Kidney (tissue), 14 donors: Measurements from ENCODE around the gene FLAD1. TPM values are rescaled to one million over a fixed set of nuclear protein-coding genes. Genes with fewer than 3 reads are reported as not detected.

Experiments used
- DNase-seq, 5 donors: peaks; one replicate each; pipeline ENCODE4 v3.0.0-alpha.2; 2013 to 2020
- FAIRE-seq: peaks from 2 replicates; lab custom pipeline; 2012; peaks lifted over from hg19 to GRCh38; lab: Jason Lieb, UNC
- H3K27ac ChIP-seq, 2 donors: one replicate each; pipeline ENCODE4 v1.7.0; 2013; ENCODE audit warnings: low read depth in 2 of 2, low read length in 2 of 2, inconsistent platforms in 1 of 2
- H3K27me3 ChIP-seq: one replicate; pipeline ENCODE4 v1.7.1; 2013; ENCODE audit warnings: low read length, inconsistent platforms; ENCODE audit not compliant: control insufficient read depth, insufficient read depth
- H3K36me3 ChIP-seq, 3 donors: one replicate each; pipeline versions ENCODE4 v1.7.0 to v1.7.1; 2013; ENCODE audit warnings: low read length in 3 of 3, control low read depth in 1 of 3, inconsistent platforms in 1 of 3; ENCODE audit not compliant: insufficient read depth in 3 of 3, control insufficient read depth in 2 of 3
- H3K4me1 ChIP-seq, 3 donors: one replicate each; pipeline versions ENCODE4 v1.7.0 to v1.7.1; 2013; ENCODE audit warnings: low read length in 3 of 3, inconsistent platforms in 1 of 3, low read depth in 1 of 3; ENCODE audit not compliant: control insufficient read depth in 2 of 3, insufficient read depth in 2 of 3
- H3K4me3 ChIP-seq, 3 donors: one replicate each; pipeline versions ENCODE4 v1.7.0 to v1.8.1; 2013; ENCODE audit warnings: low read length in 3 of 3, control low read depth in 1 of 3, inconsistent platforms in 1 of 3
- H3K9ac ChIP-seq, 3 donors: one replicate each; pipeline versions ENCODE4 v1.7.0 to v1.7.1; 2013; ENCODE audit warnings: low read length in 3 of 3, control low read depth in 1 of 3, inconsistent platforms in 1 of 3
- H3K9me3 ChIP-seq, 3 donors: one replicate each; pipeline versions ENCODE4 v1.7.0 to v1.7.1; 2013; ENCODE audit warnings: low read length in 3 of 3, control low read depth in 1 of 3, inconsistent platforms in 1 of 3; ENCODE audit not compliant: control insufficient read depth in 2 of 3, insufficient read depth in 1 of 3
- CTCF ChIP-seq: IDR thresholded peaks from 3 replicates; pipeline ENCODE4 v1.5.1; 2012; ENCODE audit warnings: mild to moderate bottlenecking, moderate library complexity, borderline replicate concordance; ENCODE audit not compliant: insufficient read depth; ENCODE audit errors: extremely low read depth
- intact Hi-C: fragments of 100-400 bp; cut with DNase I; formaldehyde crosslinking; loops from one replicate; pipeline ENCODE4 v1.11.1; 2022
- polyA plus RNA-seq: library from polyadenylated mRNA; stranded (reverse); fragments of 350-450 nt; fragmentation: Illumina TruSeq; extraction: RNeasy Lipid Tissue Mini Kit (QIAGEN cat#74804); gene quantifications from one replicate; pipeline ENCODE4 v1.2.3, GENCODE V29; 2014; ENCODE audit warnings: low read depth, low replicate concordance; ENCODE audit not compliant: insufficient read depth
- total RNA-seq: library from RNA; stranded (reverse); fragmentation: NEBNext Ultra II Directional; extraction: Animal tissue kit (Norgen Biotek cat#: 25700); gene quantifications from one replicate; pipeline ENCODE4 v1.2.1, GENCODE V29; 2021
- donor health status: control.
- donor health status: control.
- donor health status: control.
- donor health status: control.
- donor health status: control.
- donor health status: DM: yes; HTN: yes; CAD: no.
- donor health status: Normal renal cell carcinoma (clear cell type).

FLAD1 gene
- total and polyA plus RNA-seq, 2 donors from 2014 or later: 34.1 to 37.9 TPM

GRCh38 chr1:154948079-154948478, 35.1 kb upstream of the FLAD1 start:
- Histone ChIP-seq H3K27me3 (no peaks in the 10 kb centered on the region), H3K4me3 (no peak overlapping the region), H3K9me3 (no peaks in the 10 kb centered on the region), H3K4me1 (peaks cover 0 to 16% (median 5%) of the 10 kb centered on the region in 3 donors), H3K36me3 (peaks cover 0 to 14% (median 13%) of the 10 kb centered on the region in 3 donors), H3K27ac (no peak overlapping the region), H3K9ac (no peak overlapping the region)
- TF ChIP-seq CTCF: no peak
- FAIRE-seq (no peak), DNase-seq (no peak)
- intact Hi-C loops: no loop called here

- FAIRE-seq (no peak), DNase-seq (peak in 4 of 5 donors; percentile 37 to 69 (median 54))
- Histone ChIP-seq H3K36me3 (peaks cover 0 to 11% (median 6%) of the 10 kb centered on the region in 3 donors), H3K9me3 (no peaks in the 10 kb centered on the region), H3K9ac (no peak overlapping the region), H3K4me3 (no peak overlapping the region), H3K27ac (peak overlapping the region in 1 of 2 donors; percentile 14), H3K27me3 (no peaks in the 10 kb centered on the region), H3K4me1 (peaks cover 4 to 37% (median 19%) of the 10 kb centered on the region in 3 donors)
- intact Hi-C loops: no loop called here
- TF ChIP-seq CTCF: no peak
Measured at GRCh38 chr1:154951901-154952657, 31.1 kb upstream of the FLAD1 start.

GRCh38 chr1:154952664-154953063, 30.5 kb upstream of the FLAD1 start:
- intact Hi-C loops: no loop called here
- Histone ChIP-seq H3K9me3 (no peaks in the 10 kb centered on the region), H3K27ac (peak overlapping the region in 1 of 2 donors; percentile 14), H3K9ac (no peak overlapping the region), H3K4me3 (no peak overlapping the region), H3K36me3 (peaks cover 0 to 11% (median 6%) of the 10 kb centered on the region in 3 donors), H3K4me1 (peaks cover 4 to 37% (median 19%) of the 10 kb centered on the region in 3 donors), H3K27me3 (no peaks in the 10 kb centered on the region)
- no peak for TF ChIP-seq CTCF
- FAIRE-seq (no peak), DNase-seq (peak in 1 of 5 donors; percentile 13)
